HG02610 (cell line): ENCODE results near the gene AMMECR1.
"Not testable (repeated sequence)": the region's sequence is repeated elsewhere in the genome, so short reads cannot be mapped to it uniquely, and the experiment has no call there.

Experiments
- ATAC-seq: cut with Tn5 transposase; IDR thresholded peaks from one replicate; pipeline ENCODE4 v1.9.1; 2021; ENCODE audit warnings: mild to moderate bottlenecking, moderate library complexity; ENCODE audit not compliant: unreplicated experiment

AMMECR1 gene

GRCh38 chrX:110173192-110174175, 144.4 kb downstream of the AMMECR1 start:
- ATAC-seq: no peak

- peak; percentile 99 for ATAC-seq
These were observed 145.7 kb downstream of the AMMECR1 start for GRCh38 chrX:110172215-110172614.

- no peak for ATAC-seq
These were observed 146.4 kb downstream of the AMMECR1 start for GRCh38 chrX:110171442-110171841.

- ATAC-seq: no peak
These were observed 147.9 kb downstream of the AMMECR1 start for GRCh38 chrX:110170029-110170428.

GRCh38 chrX:110168585-110168984, 149.3 kb downstream of the AMMECR1 start:
- ATAC-seq: no peak

GRCh38 chrX:110167952-110168451, 149.9 kb downstream of the AMMECR1 start:
- no peak for ATAC-seq

- ATAC-seq: no peak
These were observed 154.4 kb downstream of the AMMECR1 start for GRCh38 chrX:110163488-110163887.

- no peak for ATAC-seq
These were observed 155.0 kb downstream of the AMMECR1 start for GRCh38 chrX:110162867-110163266.

GRCh38 chrX:110162131-110162530, 155.8 kb downstream of the AMMECR1 start:
- ATAC-seq: no peak

- no peak for ATAC-seq
These were observed 156.6 kb downstream of the AMMECR1 start for GRCh38 chrX:110161361-110161686.

GRCh38 chrX:110159865-110160264, 158.0 kb downstream of the AMMECR1 start:
- no peak for ATAC-seq

GRCh38 chrX:110159235-110159634, 158.7 kb downstream of the AMMECR1 start:
- no peak for ATAC-seq

- no peak for ATAC-seq
These were observed 160.4 kb downstream of the AMMECR1 start for GRCh38 chrX:110157444-110157843.

- ATAC-seq: no peak
These were observed 161.6 kb downstream of the AMMECR1 start for GRCh38 chrX:110156167-110156754.

GRCh38 chrX:110155759-110156158, 162.1 kb downstream of the AMMECR1 start:
- ATAC-seq: no peak

- ATAC-seq: not testable (repeated sequence)
These were observed 163.6 kb downstream of the AMMECR1 start for GRCh38 chrX:110154328-110154727.

GRCh38 chrX:110153896-110154295, 164.0 kb downstream of the AMMECR1 start:
- ATAC-seq: no peak

GRCh38 chrX:110153244-110153643, 164.6 kb downstream of the AMMECR1 start:
- no peak for ATAC-seq

GRCh38 chrX:110146521-110146920, 171.4 kb downstream of the AMMECR1 start:
- peak; percentile 70 for ATAC-seq

- ATAC-seq: peak; percentile 60
These were observed 172.0 kb downstream of the AMMECR1 start for GRCh38 chrX:110145854-110146253.

- ATAC-seq: no peak
These were observed 172.6 kb downstream of the AMMECR1 start for GRCh38 chrX:110145311-110145710.
